Stimulated activated CD8-positive, alpha-beta memory T cell treated with anti-CD3 and anti-CD28 coated beads, Interleukin-12 subunit alpha, Interleukin-12 subunit beta, amount 100 ng/mL, for 24 hours (primary cell): ENCODE measurements around the gene ART4.

ENCODE experiments used
- DNase-seq: peaks from one replicate; pipeline ENCODE4 v3.0.0-alpha.2; 2020; ENCODE audit errors: extremely low read depth

The ART4 gene

DNA sequence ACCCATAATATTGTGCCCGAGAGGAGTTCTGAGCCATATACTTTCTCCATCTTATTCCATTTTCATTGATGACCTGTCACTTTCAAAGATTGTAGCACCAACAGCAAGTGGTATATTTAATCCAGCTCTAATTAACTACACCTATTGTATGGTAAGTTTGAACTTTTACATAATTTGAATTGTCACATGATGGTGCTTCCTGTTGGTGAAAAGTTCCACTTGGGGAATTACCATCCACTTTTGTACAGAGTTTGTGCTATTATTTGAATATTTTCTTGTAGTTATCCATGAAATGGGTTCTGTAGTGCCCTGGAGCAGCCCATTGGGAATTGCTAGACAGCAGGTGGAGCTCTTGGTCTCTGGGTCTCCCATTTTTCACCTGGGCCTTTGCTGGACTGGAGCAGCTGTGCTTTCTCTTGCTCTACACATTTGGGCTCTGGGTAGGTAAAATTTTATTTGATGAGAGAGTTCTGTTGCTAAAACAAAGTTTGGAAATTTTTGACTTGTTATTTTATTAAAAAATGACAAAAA is 32.3 kb downstream of the ART4 start:
- DNase-seq: no peak

DNA sequence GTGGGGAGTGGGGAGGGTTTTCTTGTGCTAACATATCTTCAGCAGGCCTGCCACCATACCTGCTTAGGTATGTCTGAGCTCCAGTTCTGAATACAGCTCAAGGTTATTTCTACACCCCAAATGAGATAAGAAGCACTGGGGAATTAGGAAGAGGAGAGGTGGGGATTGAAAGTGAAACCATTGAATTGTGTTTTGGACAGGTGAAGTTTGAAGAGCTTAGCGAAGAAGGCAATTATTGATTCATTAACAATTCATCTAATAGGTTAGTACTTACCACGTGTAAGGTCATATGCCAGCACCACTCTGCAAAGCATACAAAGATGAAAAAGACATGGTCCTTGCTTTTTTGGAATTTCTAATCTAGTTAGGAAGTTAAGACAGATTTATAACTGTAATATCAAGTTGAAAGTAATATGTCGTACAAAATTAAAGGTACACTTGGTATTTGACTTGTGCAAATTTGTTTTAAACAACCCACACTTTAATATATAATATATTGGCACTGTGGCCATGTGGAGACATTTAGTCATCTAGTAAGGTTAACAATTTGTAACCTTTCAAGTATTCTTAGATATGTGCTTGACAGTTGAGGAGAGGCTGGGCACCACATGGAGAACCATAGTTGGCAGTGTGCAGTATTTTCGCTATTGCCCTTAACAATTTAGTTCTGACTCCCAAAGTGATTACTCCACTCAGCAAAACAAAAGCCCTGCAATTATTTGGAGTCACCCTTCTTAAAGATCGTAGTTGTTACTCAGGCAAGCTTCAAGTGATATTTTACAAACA is 33.0 kb downstream of the ART4 start:
- no peak for DNase-seq

DNA sequence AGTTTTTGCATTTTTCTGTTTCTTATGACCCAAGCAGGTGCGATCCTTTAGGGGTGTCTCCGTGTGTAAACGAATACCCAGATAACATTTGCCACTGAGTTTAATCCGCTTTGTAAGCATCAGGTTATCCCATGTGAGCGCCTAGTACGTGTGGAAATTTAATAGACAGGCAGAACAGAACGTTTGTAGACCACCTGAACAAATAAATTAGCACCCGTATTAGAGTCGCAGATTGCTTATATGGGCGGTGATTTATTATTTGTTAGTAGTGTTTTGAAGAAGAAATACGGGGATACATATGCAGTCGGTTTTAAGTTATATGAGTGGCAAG is 39.5 kb downstream of the ART4 start:
- no peak for DNase-seq

GRCh38 chr12:14803011-14803829 is 40.1 kb downstream of the ART4 start, which contains the start of the genes C12orf60 and WBP11:
Gene C12orf60 (plus strand): TSS chr12:14803670. CDS start chr12:14822936, 19,266 bp downstream.
Gene WBP11 (minus strand): TSS chr12:14803478. CDS start chr12:14801383, 2,095 bp downstream.
- DNase-seq: peak; percentile 67

GRCh38 chr12:14802721-14803010 is 40.7 kb downstream of the ART4 start:
- no peak for DNase-seq

- DNase-seq: no peak
Observed at GRCh38 chr12:14802247-14802646, 41.1 kb downstream of the ART4 start.

- no peak for DNase-seq
Observed at GRCh38 chr12:14795028-14795448, 48.3 kb downstream of the ART4 start.

DNA sequence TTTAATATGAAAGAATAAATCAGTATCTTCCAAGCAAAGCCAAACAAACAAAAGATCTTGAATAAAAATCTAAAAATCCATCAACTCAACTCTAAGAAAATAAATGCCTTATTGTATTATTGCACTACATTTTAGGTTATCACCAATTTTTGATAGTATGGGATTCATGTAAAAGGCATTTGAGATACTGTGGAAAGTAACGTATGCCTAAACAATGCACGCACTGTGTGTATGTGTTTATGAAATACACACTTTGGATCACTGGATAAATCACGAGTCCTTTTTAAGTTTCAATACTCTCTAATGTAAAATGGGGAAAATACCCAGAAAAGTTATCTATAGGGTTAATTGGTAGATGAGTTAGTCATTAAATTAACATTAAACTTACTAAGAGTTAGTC is 57.8 kb downstream of the ART4 start:
- DNase-seq: no peak

GRCh38 chr12:14784471-14784870 is 58.9 kb downstream of the ART4 start:
- DNase-seq: no peak

- DNase-seq: no peak
Observed at GRCh38 chr12:14782756-14783155, 60.6 kb downstream of the ART4 start.

- no peak for DNase-seq
Observed at GRCh38 chr12:14781563-14781962, 61.8 kb downstream of the ART4 start.

GRCh38 chr12:14780859-14781258 is 62.5 kb downstream of the ART4 start:
- no peak for DNase-seq

DNA sequence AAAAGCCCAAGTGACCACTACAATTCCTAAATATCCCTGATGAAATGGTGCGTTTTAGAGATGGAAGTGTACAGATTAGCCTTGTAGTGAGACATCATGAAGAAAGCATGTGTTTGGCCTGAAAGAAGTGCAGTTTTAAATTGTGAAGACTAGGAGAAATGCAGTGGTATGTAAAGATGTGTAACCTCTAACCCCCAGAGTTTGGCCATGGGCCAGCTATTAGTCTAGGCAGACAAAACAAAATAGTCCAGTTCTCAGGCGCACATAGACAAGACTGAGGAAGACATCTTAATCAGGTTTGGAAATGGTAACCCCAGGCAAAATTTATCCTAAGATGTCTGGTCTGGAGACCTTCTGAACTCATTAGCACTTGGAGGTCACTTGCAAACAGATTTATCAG is 63.5 kb downstream of the ART4 start:
- no peak for DNase-seq

DNA sequence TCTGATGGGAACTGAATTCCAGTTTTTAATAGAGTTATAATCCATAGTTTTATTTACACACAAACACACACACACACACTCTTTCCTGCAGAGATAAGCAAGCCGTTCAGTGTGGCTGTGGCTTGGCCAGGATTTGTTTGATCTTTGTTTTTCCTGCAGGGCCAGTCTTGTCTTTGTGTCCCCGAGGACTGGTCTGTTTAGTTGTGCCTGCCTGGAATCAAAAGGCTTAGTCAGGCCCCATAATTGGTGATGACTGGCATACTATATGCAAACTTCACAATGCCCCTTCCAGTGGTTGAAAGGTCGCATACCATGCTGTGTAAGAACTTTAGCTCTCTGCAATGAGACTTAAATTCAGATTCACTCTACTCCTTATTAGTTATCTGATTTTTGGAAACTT is 66.1 kb downstream of the ART4 start:
- no peak for DNase-seq

GRCh38 chr12:14776236-14776961 is 66.9 kb downstream of the ART4 start:
- DNase-seq: no peak

GRCh38 chr12:14775636-14775980 is 67.7 kb downstream of the ART4 start:
- no peak for DNase-seq
